B cell (primary cell): ENCODE results near the gene GBP4. TPM values are rescaled to one million over a fixed set of nuclear protein-coding genes. Genes with fewer than 3 reads are reported as not detected.

ENCODE experiments used
- ATAC-seq: fragments of 200-7000 bp; cut with Tn5 transposase; one replicate; pipeline ENCODE4 v1.10.0; 2021; ENCODE audit warnings: low read depth, mild to moderate bottlenecking, moderate number of reproducible peaks, moderate library complexity
- CTCF ChIA-PET: fragments of 350-600 bp; sonication (Branson Sonifier 250); formaldehyde crosslinking; loops from one replicate; lab custom pipeline; 2021; ENCODE audit warnings: antibody characterized with exemption, inconsistent platforms; lab: Charles Lee
- POLR2A ChIA-PET: fragments of 350-600 bp; sonication (Branson Sonifier 250); formaldehyde crosslinking; loops from one replicate; lab custom pipeline; 2021; ENCODE audit warnings: antibody characterized with exemption; lab: Charles Lee
- DNase-seq: peaks from one replicate; pipeline ENCODE4 v3.0.0; 2013
- H2AFZ ChIP-seq: 2 replicates; pipeline ENCODE4 v1.6.1; 2012; ENCODE audit warnings: mild to moderate bottlenecking, low read depth, low read length; ENCODE audit not compliant: insufficient read depth, poor library complexity, severe bottlenecking
- H3K27ac ChIP-seq, 2 donors: 1 replicate in 1 of 2; 2 replicates in 1 of 2; pipeline ENCODE4 v1.5.1; 2012 to 2013; ENCODE audit warnings: low read length in 2 of 2, mild to moderate bottlenecking in 2 of 2, moderate library complexity in 1 of 2
- H3K27me3 ChIP-seq, 4 experiments: fragments of 200-600 bp in 1 of 4; sonication (generic) in 1 of 4; replicated peaks in 1 of 4; 1 replicate in 2 of 4; 2 replicates in 2 of 4; pipeline versions ENCODE4 v1.6.1 to v1.7.0; 2013 to 2016; ENCODE audit warnings: low read length in 3 of 4, mild to moderate bottlenecking in 2 of 4, mixed read lengths in 1 of 4, moderate library complexity in 1 of 4; ENCODE audit not compliant: insufficient read depth in 4 of 4, control insufficient read depth in 3 of 4; ENCODE audit errors: control extremely low read depth in 1 of 4
- H3K36me3 ChIP-seq, 2 experiments: replicated peaks in 1 of 2; 1 replicate in 1 of 2; 2 replicates in 1 of 2; pipeline versions ENCODE4 v1.6.1 to v1.7.1; 2013; ENCODE audit warnings: low read length in 1 of 2; ENCODE audit not compliant: insufficient read depth in 2 of 2, control insufficient read depth in 1 of 2; ENCODE audit errors: control extremely low read depth in 1 of 2, extremely low read depth in 1 of 2
- H3K4me1 ChIP-seq, 2 donors: fragments of 200-600 bp in 1 of 2; sonication (generic) in 1 of 2; 1 replicate in 1 of 2; 2 replicates in 1 of 2; pipeline versions ENCODE4 v1.5.1 to v1.6.1; 2013 to 2017; ENCODE audit warnings: low read length in 2 of 2; ENCODE audit not compliant: control insufficient read depth in 2 of 2, insufficient read depth in 2 of 2
- H3K4me2 ChIP-seq: replicated peaks from 2 replicates; pipeline ENCODE3; 2012; ENCODE audit warnings: mild to moderate bottlenecking, low read depth, low read length; ENCODE audit not compliant: poor library complexity, severe bottlenecking
- H3K4me3 ChIP-seq, 5 experiments: fragments of 200-600 bp in 1 of 5; sonication (generic) in 1 of 5; 1 replicate in 3 of 5; 2 replicates in 2 of 5; pipeline versions ENCODE4 v1.5.1 to v1.7.0; 2011 to 2016; ENCODE audit warnings: low read length in 4 of 5, mild to moderate bottlenecking in 4 of 5, low read depth in 2 of 5, control low read depth in 1 of 5, moderate library complexity in 1 of 5; ENCODE audit not compliant: insufficient read depth in 1 of 5; ENCODE audit errors: control extremely low read depth in 1 of 5, extremely low read depth in 1 of 5
- H3K79me2 ChIP-seq: fragments of 200-600 bp; sonication (generic); one replicate; pipeline ENCODE4 v1.6.0; 2016; ENCODE audit warnings: low read length; ENCODE audit not compliant: control insufficient read depth, insufficient read depth
- H3K9ac ChIP-seq: fragments of 200-600 bp; sonication (generic); 2 replicates; pipeline ENCODE4 v1.6.1; 2017; ENCODE audit warnings: mild to moderate bottlenecking, low read length, moderate library complexity
- H3K9me3 ChIP-seq, 3 donors: one replicate each; pipeline versions ENCODE4 v1.6.1 to v1.7.1; 2013; ENCODE audit warnings: low read length in 2 of 3; ENCODE audit not compliant: control insufficient read depth in 2 of 3, insufficient read depth in 1 of 3; ENCODE audit errors: control extremely low read depth in 1 of 3
- H4K20me1 ChIP-seq: 2 replicates; pipeline ENCODE4 v1.6.0; 2012; ENCODE audit warnings: mild to moderate bottlenecking, low read length; ENCODE audit not compliant: insufficient read depth, control insufficient read depth, poor library complexity, severe bottlenecking
- H3K27ac Mint-ChIP-seq: one replicate; pipeline ENCODE4 v1.8.0; 2021; ENCODE audit warnings: mixed read lengths
- H3K27me3 Mint-ChIP-seq: one replicate; pipeline ENCODE4 v1.8.0; 2021; ENCODE audit warnings: mixed read lengths
- H3K4me1 Mint-ChIP-seq: one replicate; pipeline ENCODE4 v1.8.0; 2021; ENCODE audit warnings: mixed read lengths
- H3K4me3 Mint-ChIP-seq: one replicate; pipeline ENCODE4 v1.8.0; 2021; ENCODE audit warnings: mixed read lengths
- H3K9me3 Mint-ChIP-seq: one replicate; pipeline ENCODE4 v1.8.0; 2022; ENCODE audit warnings: mixed read lengths; ENCODE audit not compliant: insufficient read depth
- CTCF ChIP-seq: fragments of 200-600 bp; IDR thresholded peaks from one replicate; pipeline ENCODE4 v1.8.0; 2022; ENCODE audit warnings: antibody characterized with exemption, mild to moderate bottlenecking
- EZH2 ChIP-seq: IDR thresholded peaks from 2 replicates; pipeline ENCODE4 v1.6.1; 2012; ENCODE audit warnings: borderline replicate concordance, low read depth, mild to moderate bottlenecking, moderate library complexity, low read length; ENCODE audit not compliant: insufficient read depth, poor library complexity, severe bottlenecking
- WGBS: methylation state at CpG from one replicate; pipeline ENCODE4 v1.1.5; 2013; ENCODE audit warnings: missing lambda C conversion rate; ENCODE audit not compliant: insufficient coverage; 5-methylcytosine and 5-hydroxymethylcytosine counted together
- intact Hi-C: fragments of 100-400 bp; cut with micrococcal nuclease; formaldehyde crosslinking; loops from one replicate; pipeline ENCODE4 v1.10.0; 2022
- polyA plus RNA-seq: library from polyadenylated mRNA; depleted of rRNA; stranded (reverse); fragments of >200 nt; gene quantifications from 2 replicates; pipeline ENCODE4 v1.2.3, GENCODE V29; 2012
- total RNA-seq, 2 donors: library from RNA; stranded (reverse); fragments of 120-200 nt in 1 of 2; gene quantifications; 1 replicate in 1 of 2; 2 replicates in 1 of 2; pipeline versions ENCODE4 v1.2.3 to v1.2.4, GENCODE V29; 2013 to 2022

The GBP4 gene
- total and polyA plus RNA-seq, 2 donors (not counting 1 experiment from before 2014, with no cell fraction given) = 12.4 to 43.9 TPM

- intact Hi-C loops = no loop called here
- peaks cover 19% of the 10 kb centered on the region for H3K27me3 Mint-ChIP-seq
- no peak for ATAC-seq
These were observed 47.7 kb downstream of the GBP4 start for GRCh38 chr1:89151047-89151446.

GRCh38 chr1:89149976-89150375 is 48.8 kb downstream of the GBP4 start:
- ATAC-seq (no peak), DNase-seq (no peak)
- no peaks in the 10 kb centered on the region for H3K9me3 Mint-ChIP-seq
- no peaks in the 10 kb centered on the region for H3K27me3 ChIP-seq
- no peak overlapping the region for H3K4me2 ChIP-seq
- no peaks in the 10 kb centered on the region for H3K36me3 ChIP-seq
- H2AFZ ChIP-seq = no peak overlapping the region
- ChIA-PET CTCF (no interaction called here), POLR2A (no interaction called here)
- H3K27ac ChIP-seq = no peak overlapping the region
- no peaks in the 10 kb centered on the region for H3K4me1 ChIP-seq
- intact Hi-C loops = no loop called here
- H3K9ac ChIP-seq = no peak overlapping the region
- H3K79me2 ChIP-seq = no peaks in the 10 kb centered on the region
- H4K20me1 ChIP-seq = no peaks in the 10 kb centered on the region
- no peaks in the 10 kb centered on the region for H3K9me3 ChIP-seq
- TF ChIP-seq CTCF = no peak
- no peak for TF ChIP-seq EZH2
- no CpG with 5 or more reads among the region's 3 CpGs for WGBS
- no peak overlapping the region for H3K27ac Mint-ChIP-seq
- no peak overlapping the region for H3K4me3 ChIP-seq
- no peak overlapping the region for H3K4me3 Mint-ChIP-seq
- H3K27me3 Mint-ChIP-seq = peaks cover 23% of the 10 kb centered on the region
- no peaks in the 10 kb centered on the region for H3K4me1 Mint-ChIP-seq

More at GRCh38 chr1:89151047-89151446, 47.7 kb downstream of the GBP4 start:
- H3K36me3 ChIP-seq = no peaks in the 10 kb centered on the region
- H4K20me1 ChIP-seq = no peaks in the 10 kb centered on the region
- no peak overlapping the region for H3K4me2 ChIP-seq
- WGBS = no CpG with 5 or more reads among the region's 1 CpG
- no peaks in the 10 kb centered on the region for H3K4me1 ChIP-seq
- H3K9ac ChIP-seq = no peak overlapping the region
- H3K27ac Mint-ChIP-seq = no peak overlapping the region
- POLR2A ChIA-PET = no interaction called here
- H3K79me2 ChIP-seq = no peaks in the 10 kb centered on the region
- H3K27ac ChIP-seq = no peak overlapping the region
- no peak overlapping the region for H3K4me3 Mint-ChIP-seq
- no peak overlapping the region for H2AFZ ChIP-seq
- peaks cover 2% of the 10 kb centered on the region for H3K9me3 Mint-ChIP-seq
- H3K4me1 Mint-ChIP-seq = no peaks in the 10 kb centered on the region
- no peaks in the 10 kb centered on the region for H3K27me3 ChIP-seq
- no peaks in the 10 kb centered on the region for H3K9me3 ChIP-seq
- H3K4me3 ChIP-seq = no peak overlapping the region
- TF ChIP-seq EZH2 = no peak
- no peak for TF ChIP-seq CTCF
- CTCF ChIA-PET = no interaction called here
- DNase-seq = no peak
